Stomach (tissue), 9 donors: ENCODE data around the gene TMEM62. TPM values are rescaled to one million over a fixed set of nuclear protein-coding genes. Genes with fewer than 3 reads are reported as not detected.
"Not testable (repeated sequence)": the region's sequence is repeated elsewhere in the genome, so short reads cannot be mapped to it uniquely, and the experiment has no call there.

ENCODE experiments used
- DNase-seq, 2 donors: peaks; one replicate each; pipeline versions ENCODE4 v3.0.0 to v3.0.0-alpha.2; 2013 to 2019
- H3K27ac ChIP-seq, 5 donors: fragments of 200-600 bp in 4 of 5; sonication (generic) in 4 of 5; one replicate each; pipeline ENCODE4 v1.5.1; 2013 to 2019; ENCODE audit warnings: mild to moderate bottlenecking in 1 of 5, moderate library complexity in 1 of 5
- H3K27me3 ChIP-seq, 3 donors: fragments of 200-600 bp; sonication (generic); one replicate each; pipeline ENCODE4 v1.5.1; 2017 to 2019; ENCODE audit warnings: mixed run types in 1 of 3
- H3K36me3 ChIP-seq, 4 donors: fragments of 200-600 bp; sonication (generic); 1 replicate in 3 of 4; 2 replicates in 1 of 4; pipeline ENCODE4 v1.5.1; 2016 to 2019
- H3K4me1 ChIP-seq, 4 donors: fragments of 200-600 bp; sonication (generic); one replicate each; pipeline ENCODE4 v1.5.1; 2016 to 2019
- H3K4me3 ChIP-seq, 4 donors: fragments of 200-600 bp; sonication (generic) in 3 of 4; one replicate each; pipeline ENCODE4 v1.5.1; 2016 to 2019; ENCODE audit warnings: mild to moderate bottlenecking in 1 of 4
- H3K9me3 ChIP-seq, 4 donors: fragments of 200-600 bp; sonication (generic); one replicate each; pipeline ENCODE4 v1.5.1; 2016 to 2019
- EP300 ChIP-seq: sonication (generic); formaldehyde crosslinking; IDR thresholded peaks from one replicate; pipeline ENCODE4 v1.6.1; 2017; ENCODE audit warnings: antibody characterized with exemption
- POLR2A ChIP-seq, 4 donors: fragments of 450-650 bp; IDR thresholded peaks; one replicate each; pipeline ENCODE4 v1.6.1; 2016; ENCODE audit warnings: antibody characterized with exemption in 4 of 4, control low read depth in 2 of 4, mild to moderate bottlenecking in 1 of 4, moderate library complexity in 1 of 4
- POLR2AphosphoS5 ChIP-seq, 3 donors: sonication (generic); formaldehyde crosslinking; IDR thresholded peaks; one replicate each; pipeline ENCODE4 v1.6.1; 2016; ENCODE audit warnings: antibody characterized with exemption in 3 of 3
- WGBS, 5 donors: extraction: QIAGEN DNeasy Blood & Tissue Kit in 3 of 5; methylation state at CpG; one replicate each; pipeline versions ENCODE4 v1.1.5 to v1.1.7; 2013 to 2018; 5-methylcytosine and 5-hydroxymethylcytosine counted together
- intact Hi-C: fragments of 100-400 bp; cut with DNase I; formaldehyde crosslinking; loops from one replicate; pipeline ENCODE4 v1.15.1; 2023; ENCODE audit warnings: low total_unique reads
- polyA plus RNA-seq, 3 donors: library from polyadenylated mRNA; stranded (reverse); fragments of 200-250 nt; gene quantifications; one replicate each; pipeline ENCODE4 v1.2.3, GENCODE V29; 2013
- total RNA-seq, 5 donors: library from RNA; depleted of rRNA; stranded (reverse); fragments of >200 nt; gene quantifications; one replicate each; pipeline versions ENCODE4 v1.1.0 to v1.2.3, GENCODE V29; 2014 to 2016
- TF ChIP-seq, protein P1 (sequence below), 7 experiments: fragments of 450-650 bp in 4 of 7; fragments of 200-600 bp in 3 of 7; sonication (generic) in 3 of 7; IDR thresholded peaks; one replicate each; pipeline ENCODE4 v1.5.1; 2016 to 2019; ENCODE audit warnings: antibody characterized with exemption in 7 of 7, control low read depth in 2 of 7, mild to moderate bottlenecking in 1 of 7
- donor health status: healthy with polysubstance abuse.
- donor health status: Bipolar disorder and iron deficiency.
- donor health status: healthy.

TMEM62 gene
- total and polyA plus RNA-seq, 8 donors = 5.5 to 92.0 (median 33.7) TPM

DNA sequence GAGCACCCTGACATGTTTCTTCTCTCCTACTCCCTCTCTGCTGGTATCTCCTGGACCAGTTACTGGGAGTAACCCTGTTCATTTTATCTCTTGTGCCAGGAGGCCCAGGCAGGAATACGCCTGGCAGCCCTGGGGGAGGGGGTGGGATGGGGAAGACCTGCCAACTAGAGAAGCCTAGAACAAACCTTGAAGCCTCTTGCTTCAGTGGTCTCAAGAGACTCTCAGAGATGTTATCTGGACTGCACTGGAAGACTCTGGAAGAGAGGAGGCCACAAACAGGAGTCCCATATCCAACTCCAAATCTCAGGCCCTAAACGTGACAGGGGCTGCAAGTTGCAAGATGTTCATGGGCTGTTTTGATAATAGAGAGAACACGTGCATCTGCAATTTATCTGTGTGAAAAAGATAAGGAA, 87.6 kb downstream of the TMEM62 start, which contains the start of gene EPB42:
EPB42 (minus strand) TSS at position 28 of the 413 bp plus-strand sequence. CDS start 193 bp downstream, outside the sequence.
- Histone ChIP-seq H3K27me3 (peaks cover 0 to 15% (median 0%) of the 10 kb centered on the region in 3 donors), H3K27ac (no peak within 1 kb of the TSS), H3K36me3 (no peaks in the 10 kb centered on the region), H3K9me3 (no peaks in the 10 kb centered on the region), H3K4me1 (no peaks in the 10 kb centered on the region), H3K4me3 (no peak within 1 kb of the TSS)
- intact Hi-C loops = no loop called here
- TF ChIP-seq EP300 = no peak
- TF ChIP-seq, protein P1, sequence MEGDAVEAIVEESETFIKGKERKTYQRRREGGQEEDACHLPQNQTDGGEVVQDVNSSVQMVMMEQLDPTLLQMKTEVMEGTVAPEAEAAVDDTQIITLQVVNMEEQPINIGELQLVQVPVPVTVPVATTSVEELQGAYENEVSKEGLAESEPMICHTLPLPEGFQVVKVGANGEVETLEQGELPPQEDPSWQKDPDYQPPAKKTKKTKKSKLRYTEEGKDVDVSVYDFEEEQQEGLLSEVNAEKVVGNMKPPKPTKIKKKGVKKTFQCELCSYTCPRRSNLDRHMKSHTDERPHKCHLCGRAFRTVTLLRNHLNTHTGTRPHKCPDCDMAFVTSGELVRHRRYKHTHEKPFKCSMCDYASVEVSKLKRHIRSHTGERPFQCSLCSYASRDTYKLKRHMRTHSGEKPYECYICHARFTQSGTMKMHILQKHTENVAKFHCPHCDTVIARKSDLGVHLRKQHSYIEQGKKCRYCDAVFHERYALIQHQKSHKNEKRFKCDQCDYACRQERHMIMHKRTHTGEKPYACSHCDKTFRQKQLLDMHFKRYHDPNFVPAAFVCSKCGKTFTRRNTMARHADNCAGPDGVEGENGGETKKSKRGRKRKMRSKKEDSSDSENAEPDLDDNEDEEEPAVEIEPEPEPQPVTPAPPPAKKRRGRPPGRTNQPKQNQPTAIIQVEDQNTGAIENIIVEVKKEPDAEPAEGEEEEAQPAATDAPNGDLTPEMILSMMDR (IDR thresholded peaks at IDR 0.05) = no peak
- no peak for TF ChIP-seq POLR2A (IDR thresholded peaks at IDR 0.05)
- no peak for TF ChIP-seq POLR2AphosphoS5 (IDR thresholded peaks at IDR 0.05)
- no peak for DNase-seq
- 34 to 62% (median 56%) methylated on average over 3 of the region's 3 CpGs for WGBS, 5 donors

DNA sequence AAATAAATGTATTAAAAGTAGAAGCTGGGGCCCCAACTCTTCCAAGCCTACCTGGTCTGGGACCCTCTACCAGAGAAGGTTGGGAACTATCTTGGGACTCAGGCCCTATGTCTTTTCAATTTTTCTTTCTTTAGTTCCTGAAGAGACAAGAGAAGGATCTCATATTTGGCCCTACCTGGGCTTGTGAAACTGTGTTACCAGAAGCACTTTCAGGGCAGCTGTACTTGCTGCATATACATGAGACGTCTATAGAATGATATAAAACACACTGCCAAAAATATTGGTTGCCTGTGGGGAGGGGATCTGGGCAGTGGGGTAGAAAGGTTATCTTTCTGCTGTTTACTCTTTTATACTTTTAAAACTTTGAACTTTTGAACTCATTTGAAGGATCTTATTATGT, 88.0 kb downstream of the TMEM62 start:
- DNase-seq = no peak
- Histone ChIP-seq H3K27ac (no peak overlapping the region), H3K27me3 (peaks cover 0 to 17% (median 0%) of the 10 kb centered on the region in 3 donors), H3K4me1 (no peaks in the 10 kb centered on the region), H3K9me3 (no peaks in the 10 kb centered on the region), H3K36me3 (no peaks in the 10 kb centered on the region), H3K4me3 (no peak overlapping the region)
- TF ChIP-seq EP300 (no peak), POLR2AphosphoS5 (IDR thresholded peaks at IDR 0.05) (no peak), POLR2A (IDR thresholded peaks at IDR 0.05) (no peak)
- TF ChIP-seq, protein P1 (IDR thresholded peaks at IDR 0.05) = no peak
- intact Hi-C loops = no loop called here
- WGBS, 5 donors = 18 to 64% (median 38%) methylated on average over 1 of the region's 1 CpG

DNA sequence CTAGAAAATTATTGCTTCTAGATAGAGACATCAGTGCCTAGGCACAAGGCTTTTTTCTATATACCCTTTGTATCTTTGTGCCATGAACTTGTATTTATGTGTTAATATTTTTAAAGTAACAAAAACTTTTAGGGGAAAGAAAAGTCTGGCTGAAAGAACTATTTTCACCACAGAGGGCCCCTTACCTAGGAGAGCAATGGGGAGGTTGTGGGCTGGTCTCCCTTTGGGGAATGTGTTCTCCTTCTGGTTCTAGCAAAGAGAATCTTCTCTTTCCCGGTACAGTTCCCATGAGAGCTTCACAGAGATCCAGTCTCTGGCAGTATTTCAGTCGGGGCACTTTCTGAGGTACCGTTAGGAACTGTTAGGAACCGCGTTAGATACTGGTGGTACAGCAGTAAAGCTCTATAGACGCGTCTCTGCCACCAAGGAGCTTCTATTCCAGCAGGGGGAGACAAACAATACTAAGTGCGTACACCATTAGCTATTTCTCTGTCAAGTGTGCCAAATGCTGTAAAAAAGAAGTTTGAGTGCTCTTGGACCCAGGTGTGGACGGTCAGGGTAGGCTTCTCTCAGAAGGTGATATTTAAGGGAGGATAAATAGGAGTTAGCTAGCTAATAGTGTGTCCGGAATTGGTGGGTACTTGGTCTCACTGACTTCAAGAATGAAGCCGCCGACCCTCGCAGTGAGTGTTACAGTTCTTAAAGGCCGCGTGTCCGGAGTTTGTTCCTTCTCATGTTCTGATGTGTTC, 92.0 kb downstream of the TMEM62 start:
- intact Hi-C loops = loop anchor here (5.0 kb wide), 1 partner anchor 62 kb away; no protein-coding TSS in a partner anchor
- TF ChIP-seq, protein P1 (IDR thresholded peaks at IDR 0.05) = peak in 4 of 7 experiments; percentile 49 to 67 (median 54)
- TF ChIP-seq POLR2A (IDR thresholded peaks at IDR 0.05) (no peak), EP300 (no peak)
- peaks cover 0 to 13% (median 0%) of the 10 kb centered on the region in 3 donors for H3K27me3 ChIP-seq
- WGBS, 5 donors = 46 to 49% (median 48%) methylated on average over 16 of the region's 16 CpGs
- no peaks in the 10 kb centered on the region for H3K4me1 ChIP-seq
- H3K27ac ChIP-seq = no peak overlapping the region
- DNase-seq = peak in 1 of 2 donors; percentile 82
- no peaks in the 10 kb centered on the region for H3K36me3 ChIP-seq
- H3K9me3 ChIP-seq = no peaks in the 10 kb centered on the region
- H3K4me3 ChIP-seq = no peak overlapping the region

DNA sequence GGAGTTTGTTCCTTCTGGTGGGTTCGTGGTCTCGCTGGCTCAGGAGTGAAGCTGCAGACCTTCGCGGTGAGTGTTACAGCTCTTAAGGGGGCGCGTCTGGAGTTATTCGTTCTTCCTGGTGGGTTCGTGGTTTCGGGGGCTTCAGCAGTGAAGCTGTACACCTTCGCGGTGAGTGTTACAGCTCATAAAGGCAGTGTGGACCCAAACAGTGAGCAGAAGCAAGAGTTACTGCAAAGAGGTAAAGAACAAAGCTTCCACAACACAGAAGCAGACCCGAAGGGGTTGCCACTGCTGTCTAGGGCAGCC, 92.5 kb downstream of the TMEM62 start:
- not testable (repeated sequence) for H3K36me3 ChIP-seq, DNase-seq, H3K4me1 ChIP-seq, H3K27ac ChIP-seq, H3K4me3 ChIP-seq, H3K9me3 ChIP-seq
- peaks cover 0 to 13% (median 0%) of the 10 kb centered on the region in 3 donors for H3K27me3 ChIP-seq
- intact Hi-C loops = loop anchor here (5.0 kb wide), 1 partner anchor 61 kb away; no protein-coding TSS in a partner anchor
- WGBS, 5 donors = 81 to 92% (median 89%) methylated on average over 12 of the region's 12 CpGs
